IMR-90 (cell line): Measurements from ENCODE around the gene MGA. TPM values are rescaled to one million over a fixed set of nuclear protein-coding genes. Genes with fewer than 3 reads are reported as not detected.

Source experiments
- ATAC-seq: fragments of 200-7000 bp; cut with Tn5 transposase; 2 replicates; pipeline ENCODE4 v1.9.1; 2020; ENCODE audit warnings: low read depth, mild to moderate bottlenecking, moderate library complexity
- BruUV-seq: library from RNA; stranded (reverse); fragments of 400-500 nt; replicated peaks from 2 replicates; lab custom pipeline; 2021; lab: Mats Ljungman, UMichigan
- CTCF ChIA-PET: fragments of 300-600 bp; formaldehyde crosslinking; extraction: SDS; loops from one replicate; lab custom pipeline; 2021; ENCODE audit warnings: antibody characterized with exemption; lab: Yijun Ruan, JAX
- POLR2A ChIA-PET: fragments of 300-600 bp; sonication (Branson Sonifier 250); formaldehyde crosslinking; loops from one replicate; lab custom pipeline; 2022; ENCODE audit warnings: antibody characterized with exemption; ENCODE audit not compliant: unreplicated experiment; lab: Charles Lee
- DNase-seq: peaks from one replicate; pipeline ENCODE4 v3.0.0; 2013
- H2AFZ ChIP-seq: replicated peaks from 2 replicates; pipeline ENCODE3; 2013; ENCODE audit warnings: low read length, mild to moderate bottlenecking; ENCODE audit not compliant: poor library complexity
- H2AK5ac ChIP-seq: 2 replicates; pipeline ENCODE4 v1.6.1; 2013; ENCODE audit warnings: low read depth, low read length, inconsistent platforms
- H2AK9ac ChIP-seq: replicated peaks from 2 replicates; pipeline ENCODE3; 2013; ENCODE audit warnings: mild to moderate bottlenecking, low read depth, low read length, moderate library complexity; ENCODE audit not compliant: poor library complexity
- H2BK120ac ChIP-seq: 2 replicates; pipeline ENCODE4 v1.6.1; 2013; ENCODE audit warnings: low read depth, low read length, inconsistent platforms
- H2BK15ac ChIP-seq: 3 replicates; pipeline ENCODE4 v1.6.1; 2013; ENCODE audit warnings: low read depth, low read length, inconsistent platforms
- H2BK20ac ChIP-seq: 2 replicates; pipeline ENCODE4 v1.6.1; 2013; ENCODE audit warnings: low read depth, mild to moderate bottlenecking, inconsistent platforms, low read length, moderate library complexity
- H2BK5ac ChIP-seq: 2 replicates; pipeline ENCODE4 v1.6.1; 2013; ENCODE audit warnings: mild to moderate bottlenecking, low read depth, low read length, inconsistent platforms; ENCODE audit not compliant: poor library complexity, severe bottlenecking
- H3K14ac ChIP-seq: replicated peaks from 2 replicates; pipeline ENCODE4 v1.6.1; 2013; ENCODE audit warnings: low read depth, low read length, inconsistent platforms
- H3K18ac ChIP-seq: 2 replicates; pipeline ENCODE4 v1.6.1; 2013; ENCODE audit warnings: low read depth, low read length, control low read depth
- H3K23ac ChIP-seq: 2 replicates; pipeline ENCODE4 v1.6.1; 2013; ENCODE audit warnings: low read depth, low read length, inconsistent platforms
- H3K27ac ChIP-seq: 2 replicates; pipeline ENCODE4 v1.5.1; 2013; ENCODE audit warnings: mild to moderate bottlenecking, control low read depth, low read length; ENCODE audit not compliant: insufficient read depth
- H3K27me3 ChIP-seq: 2 replicates; pipeline ENCODE4 v1.6.1; 2013; ENCODE audit warnings: low read length; ENCODE audit not compliant: control insufficient read depth, insufficient read depth
- H3K36me3 ChIP-seq: 2 replicates; pipeline ENCODE4 v1.6.1; 2013; ENCODE audit warnings: low read length, mixed read lengths; ENCODE audit not compliant: control insufficient read depth, insufficient read depth
- H3K4ac ChIP-seq: 2 replicates; pipeline ENCODE4 v1.6.1; 2013; ENCODE audit warnings: low read depth, low read length, inconsistent platforms
- H3K4me1 ChIP-seq: 2 replicates; pipeline ENCODE4 v1.6.1; 2013; ENCODE audit warnings: low read length, mixed read lengths; ENCODE audit not compliant: control insufficient read depth, insufficient read depth
- H3K4me2 ChIP-seq: 2 replicates; pipeline ENCODE4 v1.6.1; 2013; ENCODE audit warnings: low read depth, mild to moderate bottlenecking, control low read depth, low read length, moderate library complexity
- H3K4me3 ChIP-seq: 2 replicates; pipeline ENCODE4 v1.5.1; 2013; ENCODE audit warnings: low read depth, mild to moderate bottlenecking, control low read depth, low read length, moderate library complexity; ENCODE audit not compliant: insufficient read depth
- H3K56ac ChIP-seq: 2 replicates; pipeline ENCODE4 v1.6.1; 2013; ENCODE audit warnings: low read length, inconsistent platforms; ENCODE audit not compliant: insufficient read depth; ENCODE audit errors: extremely low read depth
- H3K79me1 ChIP-seq, 2 experiments: 2 replicates each; pipeline ENCODE4 v1.6.1; 2013; ENCODE audit warnings: low read length in 2 of 2, inconsistent platforms in 1 of 2, low read depth in 1 of 2
- H3K9ac ChIP-seq: 2 replicates; pipeline ENCODE4 v1.6.1; 2013; ENCODE audit warnings: low read depth, low read length, control low read depth
- H3K9me1 ChIP-seq: 2 replicates; pipeline ENCODE4 v1.6.1; 2013; ENCODE audit warnings: low read length, inconsistent platforms; ENCODE audit not compliant: insufficient read depth
- H3K9me3 ChIP-seq: 2 replicates; pipeline ENCODE4 v1.6.1; 2013; ENCODE audit warnings: low read length; ENCODE audit not compliant: control insufficient read depth, insufficient read depth
- H4K20me1 ChIP-seq: 2 replicates; pipeline ENCODE4 v1.6.1; 2013; ENCODE audit warnings: low read length, inconsistent platforms; ENCODE audit not compliant: insufficient read depth
- H4K5ac ChIP-seq: 2 replicates; pipeline ENCODE4 v1.6.1; 2013; ENCODE audit warnings: mild to moderate bottlenecking, low read depth, low read length, control low read depth
- H4K8ac ChIP-seq, 2 experiments: 2 replicates each; pipeline ENCODE4 v1.6.1; 2013; ENCODE audit warnings: low read depth in 2 of 2, low read length in 2 of 2, control low read depth in 1 of 2, inconsistent platforms in 1 of 2
- H4K91ac ChIP-seq: 2 replicates; pipeline ENCODE4 v1.6.1; 2013; ENCODE audit warnings: low read depth, low read length, inconsistent platforms; ENCODE audit not compliant: insufficient read depth
- CHD1 ChIP-seq: IDR thresholded peaks from 2 replicates; pipeline ENCODE4 v1.6.1; 2012; ENCODE audit warnings: low read depth, low read length, improper control_type of control experiment
- ELK1 ChIP-seq: fragments of 150-350 bp; IDR thresholded peaks from 2 replicates; pipeline ENCODE4 v1.6.1; 2016; ENCODE audit warnings: low read depth, mild to moderate bottlenecking, low read length, moderate library complexity, borderline replicate concordance
- POLR2A ChIP-seq: IDR thresholded peaks from 2 replicates; pipeline ENCODE4 v1.6.1; 2012; ENCODE audit warnings: mild to moderate bottlenecking, low read depth, low read length
- WGBS, 2 experiments: methylation state at CpG; one replicate each; pipeline versions ENCODE4 v1.1.5 to v1.1.7; 2013; ENCODE audit warnings: missing lambda C conversion rate in 2 of 2; ENCODE audit not compliant: insufficient read length in 1 of 2; ENCODE audit errors: extremely low coverage in 2 of 2; 5-methylcytosine and 5-hydroxymethylcytosine counted together
- dilution Hi-C: fragments of 300-500 bp; cut with HindIII; formaldehyde crosslinking; loops from one replicate; pipeline ENCODE4 v1.14.3; 2018; ENCODE audit warnings: low sequenced_read_pairs; ENCODE audit not compliant: unreplicated experiment
- in situ Hi-C: fragments of 300-500 bp; cut with MboI; formaldehyde crosslinking; loops from 3 replicates; pipeline ENCODE4 v1.14.3; 2019; ENCODE audit warnings: low sequenced_read_pairs, inconsistent platforms, mixed read lengths
- intact Hi-C: fragments of 100-400 bp; cut with micrococcal nuclease; formaldehyde crosslinking; loops from 2 replicates; pipeline ENCODE4 v1.10.0; 2022
- polyA plus RNA-seq, 3 experiments: library from polyadenylated mRNA; depleted of rRNA; stranded (reverse); fragments of >200 nt; gene quantifications; 2 replicates each; pipeline ENCODE4 v1.2.3, GENCODE V29; 2012; ENCODE audit warnings: low replicate concordance in 1 of 3
- total RNA-seq: library from RNA; depleted of rRNA; stranded (reverse); fragments of >200 nt; gene quantifications from 2 replicates; pipeline ENCODE4 v1.2.3, GENCODE V29; 2012

The MGA gene
- total and polyA plus RNA-seq, 2 of the 4 experiments (the other 2 are of a cell fraction) = 3.2 to 38.0 TPM

GRCh38 chr15:41792000-41792637 is 131.9 kb downstream of the MGA start (continued):
- no peak for TF ChIP-seq POLR2A

- Histone ChIP-seq H3K27ac (no peak overlapping the region), H3K23ac (no peak overlapping the region), H3K27me3 (no peaks in the 10 kb centered on the region), H3K79me1 (peaks cover 48 to 87% of the 10 kb centered on the region in 2 experiments), H2BK120ac (no peak overlapping the region), H4K8ac (no peak overlapping the region), H3K4me2 (no peak overlapping the region), H3K9me3 (no peaks in the 10 kb centered on the region), H2BK5ac (no peak overlapping the region), H3K4me3 (no peak overlapping the region), H2AK5ac (no peak overlapping the region), H2BK20ac (no peak overlapping the region), H2BK15ac (no peak overlapping the region), H4K5ac (no peak overlapping the region), H3K4me1 (peaks cover 27% of the 10 kb centered on the region), H3K9me1 (peaks cover 47% of the 10 kb centered on the region), H3K36me3 (no peaks in the 10 kb centered on the region), H2AK9ac (no peak overlapping the region), H4K91ac (no peak overlapping the region), H3K4ac (no peak overlapping the region), H3K56ac (no peak overlapping the region), H3K18ac (no peak overlapping the region), H3K14ac (no peak overlapping the region), H3K9ac (no peak overlapping the region), H2AFZ (no peak overlapping the region), H4K20me1 (0 out of 2 replicates have a peak, but pooled peaks cover 3% of the 10 kb centered on the region)
- intact Hi-C loops = no loop called here
- no peak for TF ChIP-seq CHD1
- TF ChIP-seq ELK1 = no peak
- ChIA-PET POLR2A (no interaction called here), CTCF (interaction anchor here (0.5 to 0.6 kb wide), 2 partner anchors 15 to 641 kb away, joined by 4 to 6 read pairs; no protein-coding TSS in a partner anchor)
- DNase-seq (peak; percentile 52), ATAC-seq (no peak; the same call in 1 of the 2 replicates)
- in situ Hi-C loops = no loop called here
- no CpG with 5 or more reads among the region's 4 CpGs for WGBS, 2 experiments
- no TSS peak for BruUV-seq
- dilution Hi-C loops = no loop called here
Measured at GRCh38 chr15:41794081-41794480, 133.9 kb downstream of the MGA start.
